IMR-90 (cell line): ENCODE measurements around the gene ALPK3. TPM values are rescaled to one million over a fixed set of nuclear protein-coding genes. Genes with fewer than 3 reads are reported as not detected.

Experiments
- ATAC-seq: fragments of 200-7000 bp; cut with Tn5 transposase; 2 replicates; pipeline ENCODE4 v1.9.1; 2020; ENCODE audit warnings: low read depth, mild to moderate bottlenecking, moderate library complexity
- BruUV-seq: library from RNA; stranded (reverse); fragments of 400-500 nt; replicated peaks from 2 replicates; lab custom pipeline; 2021; lab: Mats Ljungman, UMichigan
- CTCF ChIA-PET: fragments of 300-600 bp; formaldehyde crosslinking; extraction: SDS; loops from one replicate; lab custom pipeline; 2021; ENCODE audit warnings: antibody characterized with exemption; lab: Yijun Ruan, JAX
- POLR2A ChIA-PET: fragments of 300-600 bp; sonication (Branson Sonifier 250); formaldehyde crosslinking; loops from one replicate; lab custom pipeline; 2022; ENCODE audit warnings: antibody characterized with exemption; ENCODE audit not compliant: unreplicated experiment; lab: Charles Lee
- DNase-seq: peaks from one replicate; pipeline ENCODE4 v3.0.0; 2013
- H2AFZ ChIP-seq: replicated peaks from 2 replicates; pipeline ENCODE3; 2013; ENCODE audit warnings: low read length, mild to moderate bottlenecking; ENCODE audit not compliant: poor library complexity
- H2AK5ac ChIP-seq: 2 replicates; pipeline ENCODE4 v1.6.1; 2013; ENCODE audit warnings: low read depth, low read length, inconsistent platforms
- H2AK9ac ChIP-seq: replicated peaks from 2 replicates; pipeline ENCODE3; 2013; ENCODE audit warnings: mild to moderate bottlenecking, low read depth, low read length, moderate library complexity; ENCODE audit not compliant: poor library complexity
- H2BK120ac ChIP-seq: 2 replicates; pipeline ENCODE4 v1.6.1; 2013; ENCODE audit warnings: low read depth, low read length, inconsistent platforms
- H2BK15ac ChIP-seq: 3 replicates; pipeline ENCODE4 v1.6.1; 2013; ENCODE audit warnings: low read depth, low read length, inconsistent platforms
- H2BK20ac ChIP-seq: 2 replicates; pipeline ENCODE4 v1.6.1; 2013; ENCODE audit warnings: low read depth, mild to moderate bottlenecking, inconsistent platforms, low read length, moderate library complexity
- H2BK5ac ChIP-seq: 2 replicates; pipeline ENCODE4 v1.6.1; 2013; ENCODE audit warnings: mild to moderate bottlenecking, low read depth, low read length, inconsistent platforms; ENCODE audit not compliant: poor library complexity, severe bottlenecking
- H3K14ac ChIP-seq: replicated peaks from 2 replicates; pipeline ENCODE4 v1.6.1; 2013; ENCODE audit warnings: low read depth, low read length, inconsistent platforms
- H3K18ac ChIP-seq: 2 replicates; pipeline ENCODE4 v1.6.1; 2013; ENCODE audit warnings: low read depth, low read length, control low read depth
- H3K23ac ChIP-seq: 2 replicates; pipeline ENCODE4 v1.6.1; 2013; ENCODE audit warnings: low read depth, low read length, inconsistent platforms
- H3K27ac ChIP-seq: 2 replicates; pipeline ENCODE4 v1.5.1; 2013; ENCODE audit warnings: mild to moderate bottlenecking, control low read depth, low read length; ENCODE audit not compliant: insufficient read depth
- H3K27me3 ChIP-seq: 2 replicates; pipeline ENCODE4 v1.6.1; 2013; ENCODE audit warnings: low read length; ENCODE audit not compliant: control insufficient read depth, insufficient read depth
- H3K36me3 ChIP-seq: 2 replicates; pipeline ENCODE4 v1.6.1; 2013; ENCODE audit warnings: low read length, mixed read lengths; ENCODE audit not compliant: control insufficient read depth, insufficient read depth
- H3K4ac ChIP-seq: 2 replicates; pipeline ENCODE4 v1.6.1; 2013; ENCODE audit warnings: low read depth, low read length, inconsistent platforms
- H3K4me1 ChIP-seq: 2 replicates; pipeline ENCODE4 v1.6.1; 2013; ENCODE audit warnings: low read length, mixed read lengths; ENCODE audit not compliant: control insufficient read depth, insufficient read depth
- H3K4me2 ChIP-seq: 2 replicates; pipeline ENCODE4 v1.6.1; 2013; ENCODE audit warnings: low read depth, mild to moderate bottlenecking, control low read depth, low read length, moderate library complexity
- H3K4me3 ChIP-seq: 2 replicates; pipeline ENCODE4 v1.5.1; 2013; ENCODE audit warnings: low read depth, mild to moderate bottlenecking, control low read depth, low read length, moderate library complexity; ENCODE audit not compliant: insufficient read depth
- H3K56ac ChIP-seq: 2 replicates; pipeline ENCODE4 v1.6.1; 2013; ENCODE audit warnings: low read length, inconsistent platforms; ENCODE audit not compliant: insufficient read depth; ENCODE audit errors: extremely low read depth
- H3K79me1 ChIP-seq, 2 experiments: 2 replicates each; pipeline ENCODE4 v1.6.1; 2013; ENCODE audit warnings: low read length in 2 of 2, inconsistent platforms in 1 of 2, low read depth in 1 of 2
- H3K9ac ChIP-seq: 2 replicates; pipeline ENCODE4 v1.6.1; 2013; ENCODE audit warnings: low read depth, low read length, control low read depth
- H3K9me1 ChIP-seq: 2 replicates; pipeline ENCODE4 v1.6.1; 2013; ENCODE audit warnings: low read length, inconsistent platforms; ENCODE audit not compliant: insufficient read depth
- H3K9me3 ChIP-seq: 2 replicates; pipeline ENCODE4 v1.6.1; 2013; ENCODE audit warnings: low read length; ENCODE audit not compliant: control insufficient read depth, insufficient read depth
- H4K20me1 ChIP-seq: 2 replicates; pipeline ENCODE4 v1.6.1; 2013; ENCODE audit warnings: low read length, inconsistent platforms; ENCODE audit not compliant: insufficient read depth
- H4K5ac ChIP-seq: 2 replicates; pipeline ENCODE4 v1.6.1; 2013; ENCODE audit warnings: mild to moderate bottlenecking, low read depth, low read length, control low read depth
- H4K8ac ChIP-seq, 2 experiments: 2 replicates each; pipeline ENCODE4 v1.6.1; 2013; ENCODE audit warnings: low read depth in 2 of 2, low read length in 2 of 2, control low read depth in 1 of 2, inconsistent platforms in 1 of 2
- H4K91ac ChIP-seq: 2 replicates; pipeline ENCODE4 v1.6.1; 2013; ENCODE audit warnings: low read depth, low read length, inconsistent platforms; ENCODE audit not compliant: insufficient read depth
- BHLHE40 ChIP-seq: fragments of 150-350 bp; IDR thresholded peaks from 2 replicates; pipeline ENCODE4 v1.6.1; 2016; ENCODE audit warnings: mild to moderate bottlenecking, low read depth, low read length
- FOS ChIP-seq: fragments of 150-350 bp; IDR thresholded peaks from 2 replicates; pipeline ENCODE4 v1.6.1; 2016; ENCODE audit warnings: low read depth, low read length
- RCOR1 ChIP-seq: IDR thresholded peaks from 2 replicates; pipeline ENCODE4 v1.6.1; 2012; ENCODE audit warnings: mild to moderate bottlenecking, low read length, improper control_type of control experiment; ENCODE audit not compliant: insufficient replicate concordance
- SMC3 ChIP-seq: fragments of 150-350 bp; IDR thresholded peaks from 2 replicates; pipeline ENCODE4 v1.6.1; 2016; ENCODE audit warnings: low read depth, mild to moderate bottlenecking, antibody characterized with exemption, low read length, moderate library complexity
- WGBS, 2 experiments: methylation state at CpG; one replicate each; pipeline versions ENCODE4 v1.1.5 to v1.1.7; 2013; ENCODE audit warnings: missing lambda C conversion rate in 2 of 2; ENCODE audit not compliant: insufficient read length in 1 of 2; ENCODE audit errors: extremely low coverage in 2 of 2; 5-methylcytosine and 5-hydroxymethylcytosine counted together
- dilution Hi-C: fragments of 300-500 bp; cut with HindIII; formaldehyde crosslinking; loops from one replicate; pipeline ENCODE4 v1.14.3; 2018; ENCODE audit warnings: low sequenced_read_pairs; ENCODE audit not compliant: unreplicated experiment
- in situ Hi-C: fragments of 300-500 bp; cut with MboI; formaldehyde crosslinking; loops from 3 replicates; pipeline ENCODE4 v1.14.3; 2019; ENCODE audit warnings: low sequenced_read_pairs, inconsistent platforms, mixed read lengths
- intact Hi-C: fragments of 100-400 bp; cut with micrococcal nuclease; formaldehyde crosslinking; loops from 2 replicates; pipeline ENCODE4 v1.10.0; 2022
- polyA plus RNA-seq, 3 experiments: library from polyadenylated mRNA; depleted of rRNA; stranded (reverse); fragments of >200 nt; gene quantifications; 2 replicates each; pipeline ENCODE4 v1.2.3, GENCODE V29; 2012; ENCODE audit warnings: low replicate concordance in 1 of 3
- total RNA-seq: library from RNA; depleted of rRNA; stranded (reverse); fragments of >200 nt; gene quantifications from 2 replicates; pipeline ENCODE4 v1.2.3, GENCODE V29; 2012

The ALPK3 gene
- total and polyA plus RNA-seq, 2 of the 4 experiments (the other 2 are of a cell fraction): under 0.01 to 0.26 TPM

GRCh38 chr15:84840255-84840654, 23.1 kb downstream of the ALPK3 start:
- no peak overlapping the region for H4K5ac ChIP-seq
- H3K23ac ChIP-seq: no peak overlapping the region
- no peaks in the 10 kb centered on the region for H3K9me3 ChIP-seq
- no peaks in the 10 kb centered on the region for H4K20me1 ChIP-seq
- 78% methylated on average over 7 of the region's 10 CpGs; no CpG with 5 or more reads in 1 of the 2 experiments for WGBS, 2 experiments
- H2AFZ ChIP-seq: no peak overlapping the region
- H3K56ac ChIP-seq: no peak overlapping the region
- no peak overlapping the region for H3K4ac ChIP-seq
- ChIA-PET CTCF (no interaction called here), POLR2A (no interaction called here)
- dilution Hi-C loops: no loop called here
- intact Hi-C loops: no loop called here
- peaks cover 20% of the 10 kb centered on the region for H3K27me3 ChIP-seq
- H3K4me2 ChIP-seq: no peak overlapping the region
- DNase-seq (no peak), ATAC-seq (no peak)
- no peaks in the 10 kb centered on the region for H3K36me3 ChIP-seq
- no peak overlapping the region for H2AK9ac ChIP-seq
- no peak overlapping the region for H3K27ac ChIP-seq
- no peaks in the 10 kb centered on the region for H3K79me1 ChIP-seq
- no peak overlapping the region for H4K8ac ChIP-seq
- BruUV-seq: no TSS peak
- H3K18ac ChIP-seq: no peak overlapping the region
- H2BK15ac ChIP-seq: no peak overlapping the region
- H3K4me1 ChIP-seq: peaks cover 1% of the 10 kb centered on the region; the same call in 1 of the 2 replicates
- H3K9ac ChIP-seq: no peak overlapping the region
- no peak overlapping the region for H2BK5ac ChIP-seq
- no peak for TF ChIP-seq FOS
- TF ChIP-seq BHLHE40: no peak
- TF ChIP-seq SMC3: no peak
- no peak for TF ChIP-seq RCOR1
- H2BK120ac ChIP-seq: no peak overlapping the region
- H3K9me1 ChIP-seq: 0 out of 2 replicates have a peak, but pooled peaks cover 3% of the 10 kb centered on the region
- no peak overlapping the region for H3K4me3 ChIP-seq
- in situ Hi-C loops: no loop called here
- no peak overlapping the region for H3K14ac ChIP-seq
- no peak overlapping the region for H4K91ac ChIP-seq
- H2BK20ac ChIP-seq: no peak overlapping the region
- no peak overlapping the region for H2AK5ac ChIP-seq
